Adrenal gland (tissue), 5 donors: ENCODE data around the gene UGT1A3.

Experiments used
- POLR2A ChIP-seq, 2 donors: fragments of 450-650 bp; IDR thresholded peaks; one replicate each; pipeline ENCODE4 v1.6.1; 2017; ENCODE audit warnings: antibody characterized with exemption in 2 of 2, mild to moderate bottlenecking in 2 of 2, moderate library complexity in 1 of 2
- TF ChIP-seq, protein P1 (sequence below), 6 experiments: fragments of 450-650 bp in 4 of 6; fragments of 200-600 bp in 2 of 6; sonication (generic) in 1 of 6; IDR thresholded peaks; 1 replicate in 5 of 6; 2 replicates in 1 of 6; pipeline versions ENCODE4 v1.5.1 to v1.8.0; 2016 to 2021; ENCODE audit warnings: antibody characterized with exemption in 6 of 6, mild to moderate bottlenecking in 2 of 6, moderate library complexity in 1 of 6
- donor health status: DM: no; HTN: no; CAD: no.

DNA sequence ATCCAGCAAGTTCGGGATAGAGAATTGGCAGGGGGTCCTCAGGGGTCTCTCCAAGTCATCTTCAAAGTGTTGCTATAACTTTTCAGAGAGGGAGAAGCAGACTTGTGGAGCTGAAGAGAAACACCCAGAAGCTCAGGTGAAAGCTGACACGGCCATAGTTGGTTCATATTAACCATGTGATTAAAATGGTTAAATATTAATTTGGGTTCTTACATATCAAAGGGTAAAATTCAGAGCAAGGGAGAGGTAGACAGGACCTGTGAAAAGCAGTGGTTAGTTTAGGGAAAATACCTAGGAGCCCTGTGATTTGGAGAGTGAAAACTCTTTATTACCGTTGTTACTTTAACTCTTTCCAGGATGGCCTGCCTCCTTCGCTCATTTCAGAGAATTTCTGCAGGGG lies 36.2 kb upstream of the UGT1A3 start, which contains the start of gene UGT1A6:
- TF ChIP-seq POLR2A (IDR thresholded peaks at IDR 0.05) = no peak
- TF ChIP-seq, protein P1, sequence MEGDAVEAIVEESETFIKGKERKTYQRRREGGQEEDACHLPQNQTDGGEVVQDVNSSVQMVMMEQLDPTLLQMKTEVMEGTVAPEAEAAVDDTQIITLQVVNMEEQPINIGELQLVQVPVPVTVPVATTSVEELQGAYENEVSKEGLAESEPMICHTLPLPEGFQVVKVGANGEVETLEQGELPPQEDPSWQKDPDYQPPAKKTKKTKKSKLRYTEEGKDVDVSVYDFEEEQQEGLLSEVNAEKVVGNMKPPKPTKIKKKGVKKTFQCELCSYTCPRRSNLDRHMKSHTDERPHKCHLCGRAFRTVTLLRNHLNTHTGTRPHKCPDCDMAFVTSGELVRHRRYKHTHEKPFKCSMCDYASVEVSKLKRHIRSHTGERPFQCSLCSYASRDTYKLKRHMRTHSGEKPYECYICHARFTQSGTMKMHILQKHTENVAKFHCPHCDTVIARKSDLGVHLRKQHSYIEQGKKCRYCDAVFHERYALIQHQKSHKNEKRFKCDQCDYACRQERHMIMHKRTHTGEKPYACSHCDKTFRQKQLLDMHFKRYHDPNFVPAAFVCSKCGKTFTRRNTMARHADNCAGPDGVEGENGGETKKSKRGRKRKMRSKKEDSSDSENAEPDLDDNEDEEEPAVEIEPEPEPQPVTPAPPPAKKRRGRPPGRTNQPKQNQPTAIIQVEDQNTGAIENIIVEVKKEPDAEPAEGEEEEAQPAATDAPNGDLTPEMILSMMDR (IDR thresholded peaks at IDR 0.05) = no peak
